ELF-1 (cell line): Measurements from ENCODE around the gene CDK9.

Source experiments
- DNase-seq: peaks from one replicate; pipeline ENCODE4 v3.0.0-alpha.2; 2016; ENCODE audit warnings: low read depth, low spot score

The CDK9 gene

DNA sequence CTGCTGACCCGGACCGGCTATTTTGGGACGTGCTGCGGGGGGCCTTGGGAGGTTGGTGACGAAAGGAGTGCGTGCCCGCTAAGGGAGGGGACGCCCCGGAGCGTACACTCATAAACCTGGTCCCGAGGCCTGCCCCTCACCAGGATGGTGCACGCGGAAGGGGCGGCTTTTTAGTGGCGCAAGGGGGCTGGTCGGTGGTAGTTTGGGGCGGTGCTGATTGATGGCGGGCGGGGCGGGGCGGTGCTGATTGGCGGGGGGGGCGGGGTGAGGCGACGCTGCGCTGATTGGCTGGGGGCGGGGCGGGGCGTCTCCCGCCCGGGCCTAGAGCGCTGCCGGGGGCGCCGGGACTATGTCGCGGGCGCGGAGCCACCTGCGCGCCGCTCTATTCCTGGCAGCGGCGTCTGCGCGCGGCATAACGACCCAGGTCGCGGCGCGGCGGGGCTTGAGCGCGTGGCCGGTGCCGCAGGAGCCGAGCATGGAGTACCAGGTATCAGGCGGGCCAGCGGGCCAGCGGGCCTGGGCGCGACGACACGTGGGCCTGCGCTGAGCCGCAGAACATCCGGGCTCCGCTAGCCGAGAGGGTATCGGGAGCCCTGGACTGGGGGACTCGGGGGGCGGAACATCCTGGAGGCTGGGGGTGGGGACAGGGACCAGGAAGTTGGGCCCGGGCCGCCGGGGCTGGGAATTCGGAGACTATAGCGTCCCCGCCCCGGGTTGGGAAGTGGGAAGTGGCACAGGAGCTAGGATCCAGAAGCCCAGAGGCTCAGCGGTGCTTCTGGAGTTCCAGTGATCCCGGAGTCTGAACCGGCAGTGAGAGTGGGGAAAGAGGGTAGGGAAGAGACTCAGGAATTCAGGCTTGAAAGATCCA is 17.0 kb downstream of the CDK9 start, which contains the start of gene FPGS:
Gene FPGS, plus strand, starts transcription at position 307 of the 868 bp plus-strand sequence. Its CDS starts 43 bp downstream, at position 350.
- peak; percentile 87 for DNase-seq

DNA sequence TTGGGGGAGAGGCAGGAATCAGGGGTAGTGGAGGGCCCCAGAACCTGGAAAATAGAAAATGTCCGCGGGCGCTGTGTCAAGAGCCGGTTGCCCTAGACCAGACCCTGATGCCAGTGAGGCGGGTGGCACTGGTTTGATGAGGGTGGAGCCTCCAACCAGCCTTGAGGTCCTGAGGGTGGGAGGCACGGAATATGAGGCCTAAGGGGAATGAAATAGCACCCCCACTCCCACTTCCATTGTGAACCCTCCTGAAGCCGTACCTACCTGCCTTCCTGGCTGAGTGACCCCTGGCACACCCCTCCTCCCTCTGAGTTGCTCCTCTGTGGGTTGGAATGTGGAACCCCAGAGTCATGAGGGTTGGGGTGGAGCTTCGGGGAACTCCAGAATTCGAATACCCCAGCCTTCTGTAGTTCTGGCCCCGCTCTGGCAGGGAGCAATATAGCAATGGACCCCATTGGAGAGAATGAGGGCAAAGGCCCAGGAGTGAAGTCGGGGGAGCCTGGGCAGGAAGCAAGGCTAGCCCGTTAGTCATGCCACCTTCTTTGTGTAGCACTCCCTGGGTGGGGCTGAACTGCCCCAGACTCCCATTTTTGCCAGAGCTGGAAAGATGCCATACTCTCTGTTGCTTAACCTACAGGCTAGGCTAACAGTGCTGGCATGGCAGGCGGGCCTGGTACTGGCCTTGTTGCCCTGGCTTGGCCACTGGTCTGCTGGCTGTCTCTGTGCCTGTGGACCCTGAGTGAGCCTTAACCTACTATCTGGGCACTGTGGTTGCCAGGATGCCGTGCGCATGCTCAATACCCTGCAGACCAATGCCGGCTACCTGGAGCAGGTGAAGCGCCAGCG is 17.9 kb downstream of the CDK9 start:
- no peak for DNase-seq

- DNase-seq = peak; percentile 48
These were observed 19.8 kb downstream of the CDK9 start for GRCh38 chr9:127805620-127806019.

DNA sequence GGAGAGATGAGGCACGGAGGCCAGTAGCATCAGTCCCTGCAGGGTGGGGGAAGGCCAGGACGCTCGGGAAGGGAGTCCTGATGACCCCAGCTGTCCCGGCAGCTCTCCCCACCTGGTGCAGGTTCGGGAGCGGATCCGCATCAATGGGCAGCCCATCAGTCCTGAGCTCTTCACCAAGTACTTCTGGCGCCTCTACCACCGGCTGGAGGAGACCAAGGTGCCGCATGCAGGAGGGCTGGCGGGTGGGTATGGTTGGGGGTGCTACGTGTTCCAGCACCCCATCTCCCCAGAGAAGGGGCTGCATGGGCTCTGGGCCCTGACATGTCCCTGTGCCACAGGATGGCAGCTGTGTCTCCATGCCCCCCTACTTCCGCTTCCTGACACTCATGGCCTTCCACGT is 21.0 kb downstream of the CDK9 start:
- DNase-seq = no peak

DNA sequence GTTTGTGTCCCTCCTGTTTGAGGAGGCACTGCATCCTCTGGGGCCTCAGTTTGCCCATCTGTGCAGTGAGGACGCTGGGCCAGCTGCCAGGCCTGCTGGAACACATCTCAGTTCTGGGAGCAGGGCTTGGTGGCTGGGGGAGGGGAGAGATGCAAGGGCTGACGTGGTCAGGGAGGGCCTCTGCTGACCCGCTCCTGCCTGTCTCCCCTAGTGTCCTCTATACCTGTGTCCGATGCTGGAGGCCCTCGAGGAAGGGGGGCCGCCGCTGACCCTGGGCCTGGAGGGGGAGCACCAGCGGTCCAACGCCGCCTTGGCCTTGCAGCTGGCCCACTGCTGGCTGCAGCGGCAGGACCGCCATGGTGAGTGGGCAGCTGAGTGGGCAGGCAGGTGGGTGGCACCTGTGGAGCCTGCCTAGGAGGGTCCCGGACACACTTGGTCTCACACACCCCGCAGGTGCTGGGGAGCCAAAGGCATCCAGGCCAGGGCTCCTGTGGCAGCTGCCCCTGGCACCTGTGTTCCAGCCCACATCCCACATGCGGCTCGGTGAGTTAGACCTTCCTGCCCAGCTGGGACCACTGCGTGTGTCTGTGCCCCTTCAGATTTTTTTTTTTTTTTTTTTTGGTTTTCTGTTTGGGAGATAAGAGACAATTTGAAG is 22.6 kb downstream of the CDK9 start:
- no peak for DNase-seq

GRCh38 chr9:127809002-127809539 is 23.2 kb downstream of the CDK9 start:
- no peak for DNase-seq

DNA sequence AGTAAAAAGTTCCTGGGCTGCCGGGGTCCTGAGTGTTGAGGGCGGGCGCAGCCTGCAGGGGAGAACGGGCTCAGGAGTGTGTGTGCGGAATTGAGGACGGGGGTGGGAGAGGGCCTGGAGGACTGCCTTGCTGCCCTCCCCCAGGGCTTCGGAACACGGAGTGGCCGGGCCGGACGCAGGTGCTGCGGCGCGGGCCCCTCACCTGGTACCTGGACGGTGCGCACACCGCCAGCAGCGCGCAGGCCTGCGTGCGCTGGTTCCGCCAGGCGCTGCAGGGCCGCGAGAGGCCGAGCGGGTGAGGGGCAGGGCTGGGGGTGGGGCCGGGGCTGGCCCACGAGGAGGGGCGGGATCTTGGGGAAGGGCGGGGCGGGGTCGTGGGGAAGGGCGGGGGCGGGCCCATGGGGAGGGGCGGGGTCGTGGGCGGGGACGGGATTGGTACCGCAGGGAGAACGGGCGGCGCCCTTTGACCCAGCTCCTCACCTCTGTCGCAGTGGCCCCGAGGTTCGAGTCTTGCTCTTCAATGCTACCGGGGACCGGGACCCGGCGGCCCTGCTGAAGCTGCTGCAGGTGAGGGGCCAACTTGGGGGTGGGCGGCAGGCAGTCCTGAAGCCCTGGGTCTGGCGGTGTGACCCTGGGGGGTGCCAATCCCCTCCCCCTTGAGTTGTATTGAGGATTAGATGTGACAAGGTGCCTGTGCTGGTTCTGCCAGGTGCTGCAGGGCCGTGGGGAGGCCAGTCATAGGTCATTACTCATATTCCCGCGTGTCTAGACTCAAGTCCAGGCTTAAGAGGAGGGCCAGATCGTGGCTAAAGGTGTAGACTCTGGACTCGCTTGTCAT is 23.9 kb downstream of the CDK9 start:
- peak; percentile 64 for DNase-seq

GRCh38 chr9:127810378-127811187 is 24.7 kb downstream of the CDK9 start:
- DNase-seq = no peak

- no peak for DNase-seq
These were observed 26.2 kb downstream of the CDK9 start for GRCh38 chr9:127812011-127812410.

DNA sequence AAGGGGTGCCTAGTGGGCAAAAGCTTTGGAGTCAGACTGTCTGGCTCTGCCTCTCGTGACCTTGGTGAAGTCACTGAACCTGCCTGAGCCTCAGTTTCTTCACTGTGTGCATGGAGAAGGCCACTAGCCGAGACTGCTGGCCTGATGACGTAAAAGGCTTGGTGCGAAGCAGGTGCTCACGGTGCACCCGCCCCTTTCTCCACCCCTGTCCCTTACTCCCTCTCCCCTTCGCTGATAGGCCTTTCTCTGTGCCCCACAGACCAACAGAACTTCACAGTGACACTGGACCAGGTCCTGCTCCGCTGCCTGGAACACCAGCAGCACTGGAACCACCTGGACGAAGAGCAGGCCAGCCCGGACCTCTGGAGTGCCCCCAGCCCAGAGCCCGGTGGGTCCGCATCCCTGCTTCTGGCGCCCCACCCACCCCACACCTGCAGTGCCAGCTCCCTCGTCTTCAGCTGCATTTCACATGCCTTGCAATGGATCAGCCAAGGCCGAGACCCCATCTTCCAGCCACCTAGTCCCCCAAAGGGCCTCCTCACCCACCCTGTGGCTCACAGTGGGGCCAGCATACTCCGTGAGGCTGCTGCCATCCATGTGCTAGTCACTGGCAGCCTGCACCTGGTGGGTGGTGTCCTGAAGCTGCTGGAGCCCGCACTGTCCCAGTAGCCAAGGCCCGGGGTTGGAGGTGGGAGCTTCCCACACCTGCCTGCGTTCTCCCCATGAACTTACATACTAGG is 27.3 kb downstream of the CDK9 start:
- no peak for DNase-seq

DNA sequence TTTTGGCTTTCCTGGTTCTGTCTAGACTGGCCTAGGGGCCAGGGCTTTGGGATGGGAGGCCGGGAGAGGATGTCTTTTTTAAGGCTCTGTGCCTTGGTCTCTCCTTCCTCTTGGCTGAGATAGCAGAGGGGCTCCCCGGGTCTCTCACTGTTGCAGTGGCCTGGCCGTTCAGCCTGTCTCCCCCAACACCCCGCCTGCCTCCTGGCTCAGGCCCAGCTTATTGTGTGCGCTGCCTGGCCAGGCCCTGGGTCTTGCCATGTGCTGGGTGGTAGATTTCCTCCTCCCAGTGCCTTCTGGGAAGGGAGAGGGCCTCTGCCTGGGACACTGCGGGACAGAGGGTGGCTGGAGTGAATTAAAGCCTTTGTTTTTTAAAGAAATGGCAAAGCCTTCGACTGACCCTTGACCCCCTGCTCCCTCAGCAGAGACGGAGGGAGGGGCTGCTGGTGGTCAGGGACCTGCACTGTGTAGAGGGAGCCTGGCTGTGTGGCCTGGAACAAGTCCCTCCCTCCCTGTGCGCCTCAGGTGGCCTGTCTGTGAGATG is 27.9 kb downstream of the CDK9 start:
- no peak for DNase-seq

GRCh38 chr9:127814619-127815511 is 29.0 kb downstream of the CDK9 start:
- no peak for DNase-seq

DNA sequence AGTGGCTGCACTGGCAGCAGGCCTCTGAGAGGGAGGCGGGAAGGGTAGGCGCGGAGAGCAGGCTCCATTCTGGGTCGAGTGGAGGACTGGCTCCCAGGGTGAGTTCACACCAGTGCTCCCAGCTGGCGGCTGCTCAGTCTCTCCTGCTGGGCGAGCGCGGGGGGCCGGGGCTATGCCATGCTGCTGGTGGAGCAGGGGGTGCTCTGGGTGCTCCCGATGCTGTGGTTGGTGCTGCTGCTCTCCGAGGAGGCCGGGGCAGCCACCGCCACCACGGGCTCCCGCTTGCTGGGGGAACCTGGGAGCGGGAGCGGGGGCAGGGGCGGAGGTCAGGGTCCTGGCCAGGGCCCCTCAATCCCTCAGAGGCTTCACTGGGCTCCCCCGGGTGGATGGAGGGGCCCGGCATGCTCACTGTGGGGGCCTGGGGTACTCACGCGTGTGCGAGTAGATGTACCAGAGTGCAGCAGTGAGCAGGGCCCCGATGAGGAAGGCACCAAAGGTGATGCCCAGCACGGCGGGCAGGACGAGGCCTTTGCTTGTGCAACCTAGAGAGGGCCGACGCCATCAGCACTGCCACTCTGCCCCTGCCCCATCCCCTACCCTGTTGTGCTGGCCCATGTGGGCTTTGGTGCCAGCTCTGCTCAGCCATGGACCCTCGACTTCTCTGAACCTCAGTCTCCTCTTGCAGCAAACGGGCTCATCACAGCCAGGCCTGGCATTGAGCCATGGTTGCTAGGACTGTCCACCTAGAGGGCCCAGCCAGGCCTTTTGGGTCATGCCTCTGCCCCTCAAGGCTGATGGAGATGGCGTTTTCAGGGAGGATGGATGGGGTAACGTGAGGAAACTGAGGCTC is 29.9 kb downstream of the CDK9 start:
- DNase-seq = no peak

GRCh38 chr9:127816362-127816725 is 30.5 kb downstream of the CDK9 start:
- DNase-seq = no peak

DNA sequence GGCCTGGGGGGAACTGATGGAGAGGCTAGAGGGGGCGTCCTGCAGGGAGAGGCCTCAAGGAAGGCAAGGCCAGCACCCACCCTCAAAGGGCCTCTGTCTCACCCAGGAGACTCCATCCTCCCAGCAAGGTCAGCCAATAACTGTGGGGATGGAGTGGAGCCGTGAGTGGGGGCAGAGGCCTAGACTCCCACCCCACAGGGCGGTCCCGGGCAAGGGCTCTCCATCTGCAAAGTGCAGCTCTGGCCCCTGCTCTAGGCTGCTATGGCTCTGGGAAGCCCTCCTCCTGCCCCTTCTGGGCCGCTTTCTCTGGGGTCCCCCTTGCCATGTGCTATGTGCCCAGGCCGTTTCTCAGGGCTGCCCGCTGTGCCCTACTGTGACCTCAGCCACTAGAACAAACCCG is 30.9 kb downstream of the CDK9 start:
- no peak for DNase-seq

DNA sequence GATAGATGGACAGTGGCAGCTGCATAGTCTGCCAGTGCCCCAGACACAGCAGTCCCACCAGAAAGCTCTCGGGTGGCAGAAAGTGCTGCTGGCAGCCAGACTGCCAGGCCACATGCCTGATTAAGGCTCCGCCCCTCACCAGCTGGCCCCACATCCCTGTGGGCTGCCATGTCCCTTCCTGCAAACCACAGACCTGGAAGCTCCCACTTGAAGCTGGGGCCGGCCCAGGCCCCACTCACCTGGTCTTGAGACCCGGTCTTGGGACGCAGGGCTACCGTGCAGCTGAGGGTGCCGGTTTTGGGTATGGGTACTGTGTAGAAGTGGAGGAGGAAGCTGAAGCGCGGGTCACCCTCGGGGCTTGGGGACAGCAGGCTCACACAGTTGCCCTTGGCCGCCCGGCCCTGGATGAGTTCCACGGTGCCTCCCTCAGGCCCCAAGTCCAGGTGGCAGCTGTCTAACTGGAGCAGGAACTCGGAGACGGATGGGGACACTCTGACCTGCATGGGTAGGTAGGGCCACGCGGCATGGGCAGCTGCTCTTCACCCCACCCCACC is 32.1 kb downstream of the CDK9 start:
- no peak for DNase-seq

DNA sequence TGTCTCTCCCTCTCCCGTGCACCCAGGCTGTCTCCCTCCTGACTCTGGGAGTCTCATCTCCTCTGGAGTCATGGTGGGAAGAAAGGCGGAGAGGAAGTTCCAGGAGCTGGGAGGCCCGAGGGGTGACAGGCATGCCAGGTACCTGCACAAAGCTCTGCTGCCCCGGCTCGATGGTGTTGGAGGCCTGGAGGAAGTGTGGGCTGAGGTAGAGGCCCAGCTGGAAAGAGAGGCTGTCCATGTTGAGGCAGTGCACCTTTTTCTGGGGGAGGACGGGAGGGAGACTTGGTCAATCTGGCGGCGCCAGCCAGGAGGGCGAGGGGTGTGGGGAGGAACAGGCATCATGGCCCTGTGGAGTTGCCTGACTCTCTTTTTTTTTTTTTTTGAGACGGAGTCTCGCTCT is 32.7 kb downstream of the CDK9 start:
- no peak for DNase-seq
